HFF-Myc (cell line): ENCODE measurements around the gene SCML1.
A peak's percentile ranks its signal among the peaks of the same experiment; 100 is the strongest.

Experiments used
- DNase-seq: peaks from one replicate; pipeline ENCODE4 v3.0.0-alpha.2; 2011; ENCODE audit warnings: low read depth; ENCODE audit errors: extremely low read depth
- H3K4me3 ChIP-seq: replicated peaks from 2 replicates; pipeline ENCODE4 v1.5.1; 2011; ENCODE audit warnings: low read depth, mild to moderate bottlenecking, control low read depth, low read length
- CTCF ChIP-seq: IDR thresholded peaks from 2 replicates; pipeline ENCODE4 v1.5.1; 2012; ENCODE audit warnings: mild to moderate bottlenecking, low read depth, low read length, control low read depth; ENCODE audit errors: missing control alignments

SCML1 gene

DNA sequence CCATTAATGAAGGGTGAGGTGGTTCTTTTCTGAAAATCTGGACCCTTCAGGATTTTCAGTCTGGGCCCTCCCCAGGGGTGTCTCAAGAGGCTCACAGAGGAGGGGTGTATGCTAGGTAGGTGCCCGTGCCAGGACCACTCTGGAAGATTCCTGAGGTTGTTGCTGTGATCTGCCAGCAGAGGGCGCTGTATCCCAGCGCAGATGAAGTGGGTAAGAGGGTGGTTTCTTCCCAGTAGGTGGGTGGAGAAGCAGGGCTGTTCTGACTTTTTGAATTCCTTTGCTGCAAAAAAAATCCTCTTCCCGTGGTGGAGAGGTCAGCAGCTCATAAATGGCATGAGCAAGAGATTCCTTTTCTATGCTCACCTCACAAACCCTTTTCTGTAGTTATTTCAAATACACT, 51.1 kb downstream of the SCML1 start:
- H3K4me3 ChIP-seq: no peak overlapping the region
- peak; percentile 76 for TF ChIP-seq CTCF
- DNase-seq: peak; percentile 1

DNA sequence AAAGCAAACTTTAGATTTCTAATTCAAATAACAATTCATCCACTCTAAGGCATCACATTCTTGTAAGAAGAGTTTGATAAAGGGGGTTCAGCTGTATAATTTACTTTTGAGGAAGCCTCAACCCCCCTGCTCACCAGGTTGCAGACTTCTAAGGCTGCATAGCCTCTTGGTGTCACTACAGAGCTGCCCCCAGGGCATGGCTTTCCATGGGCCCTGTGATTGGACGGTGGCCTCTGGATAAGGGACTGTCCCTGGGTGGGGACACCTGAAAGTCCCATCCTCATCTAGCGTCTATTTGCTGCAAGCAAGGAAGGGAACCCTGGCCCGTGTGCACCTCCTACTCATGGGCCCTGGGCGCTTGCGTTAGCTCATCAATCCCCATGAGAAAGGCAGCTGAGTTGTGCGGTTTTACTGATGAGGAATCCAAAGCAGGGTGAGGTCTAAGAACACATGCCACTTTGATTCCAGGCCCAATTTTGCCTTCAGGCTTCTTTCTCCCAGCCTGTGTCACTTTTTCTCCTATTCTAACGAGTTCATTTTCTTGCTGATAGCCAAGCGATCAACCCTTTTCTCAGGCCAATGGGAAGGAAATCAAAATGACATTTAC, 51.8 kb downstream of the SCML1 start:
- DNase-seq: no peak
- no peak overlapping the region for H3K4me3 ChIP-seq
- TF ChIP-seq CTCF: no peak

DNA sequence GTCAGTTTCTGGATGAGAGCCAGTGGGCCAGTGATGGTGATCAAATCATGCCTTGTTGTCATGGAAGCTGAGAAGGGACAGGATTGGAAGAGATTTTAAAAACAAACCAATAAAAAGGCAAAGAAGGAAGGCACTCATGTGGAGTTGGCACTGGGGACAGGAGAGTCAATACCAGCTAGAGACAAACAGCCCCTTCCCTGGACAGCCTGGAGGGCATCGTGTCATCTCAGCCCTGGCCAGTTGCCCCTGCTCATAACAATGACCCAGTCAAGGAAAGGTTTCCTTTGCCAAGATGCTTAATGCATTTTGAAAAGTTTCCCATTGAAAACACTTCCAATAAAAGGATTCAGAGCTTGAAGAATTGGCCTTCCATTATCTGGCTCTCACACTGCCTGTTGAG, 55.5 kb downstream of the SCML1 start:
- H3K4me3 ChIP-seq: no peak overlapping the region
- no peak for DNase-seq
- no peak for TF ChIP-seq CTCF

GRCh38 chrX:17798921-17799320, 61.6 kb downstream of the SCML1 start:
- no peak for DNase-seq
- no peak for TF ChIP-seq CTCF
- H3K4me3 ChIP-seq: no peak overlapping the region

DNA sequence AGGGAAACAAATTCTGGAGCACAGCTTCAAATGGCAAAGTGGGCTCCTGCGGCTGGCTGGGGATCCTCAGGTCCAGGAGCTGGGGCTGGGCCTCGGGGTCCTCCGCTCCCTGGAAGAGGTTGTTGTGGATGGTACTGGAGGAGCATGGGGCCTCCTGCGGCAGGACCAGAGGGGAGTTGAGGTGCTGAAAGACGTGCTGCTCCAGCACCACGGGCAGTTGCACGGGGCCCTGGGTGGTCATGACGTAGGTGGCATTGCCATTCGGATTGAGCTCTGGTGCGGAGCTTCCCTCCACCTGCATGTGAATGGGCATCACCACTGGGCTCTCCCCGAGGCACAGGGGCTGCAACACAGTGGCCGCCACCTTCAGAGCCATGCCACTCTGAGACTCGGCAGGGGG, 64.1 kb downstream of the SCML1 start:
- no peak for TF ChIP-seq CTCF
- no peak for DNase-seq
- no peak overlapping the region for H3K4me3 ChIP-seq

- TF ChIP-seq CTCF: no peak
- no peak overlapping the region for H3K4me3 ChIP-seq
- DNase-seq: no peak
Observed at GRCh38 chrX:17802756-17803155, 65.5 kb downstream of the SCML1 start.

DNA sequence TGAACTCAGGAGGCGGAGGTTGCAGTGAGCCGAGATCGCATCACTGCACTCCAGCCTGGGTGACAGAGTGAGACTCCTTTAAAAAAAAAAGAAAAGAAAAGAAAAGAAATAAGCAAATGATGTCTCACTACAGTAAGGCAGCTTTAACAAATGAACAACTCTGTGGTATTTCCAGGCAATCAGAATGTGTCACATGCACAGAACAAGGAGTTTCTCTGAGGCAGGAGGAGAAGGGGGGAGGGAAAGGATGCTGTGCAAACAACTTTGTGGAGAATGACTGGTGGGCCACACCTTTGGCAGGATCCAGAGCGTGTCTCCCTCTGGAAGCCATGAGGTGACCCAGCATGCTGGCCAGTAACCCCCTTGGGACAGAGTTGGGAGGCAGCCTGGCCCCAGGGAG, 66.2 kb downstream of the SCML1 start:
- no peak for TF ChIP-seq CTCF
- DNase-seq: no peak

More for the DNA sequence above, 66.2 kb downstream of the SCML1 start:
- H3K4me3 ChIP-seq: no peak overlapping the region
